Adrenal gland (tissue), 5 donors: ENCODE measurements around the gene MRC2.

Experiments
- POLR2A ChIP-seq, 2 donors: fragments of 450-650 bp; IDR thresholded peaks; one replicate each; pipeline ENCODE4 v1.6.1; 2017; ENCODE audit warnings: antibody characterized with exemption in 2 of 2, mild to moderate bottlenecking in 2 of 2, moderate library complexity in 1 of 2
- TF ChIP-seq, protein P1 (sequence below), 6 experiments: fragments of 450-650 bp in 4 of 6; fragments of 200-600 bp in 2 of 6; sonication (generic) in 1 of 6; IDR thresholded peaks; 1 replicate in 5 of 6; 2 replicates in 1 of 6; pipeline versions ENCODE4 v1.5.1 to v1.8.0; 2016 to 2021; ENCODE audit warnings: antibody characterized with exemption in 6 of 6, mild to moderate bottlenecking in 2 of 6, moderate library complexity in 1 of 6
- donor health status: DM: no; HTN: no; CAD: no.

GRCh38 chr17:62696726-62697490 lies 69.4 kb downstream of the MRC2 start:
- no peak for TF ChIP-seq POLR2A (IDR thresholded peaks at IDR 0.05)
- TF ChIP-seq, protein P1, sequence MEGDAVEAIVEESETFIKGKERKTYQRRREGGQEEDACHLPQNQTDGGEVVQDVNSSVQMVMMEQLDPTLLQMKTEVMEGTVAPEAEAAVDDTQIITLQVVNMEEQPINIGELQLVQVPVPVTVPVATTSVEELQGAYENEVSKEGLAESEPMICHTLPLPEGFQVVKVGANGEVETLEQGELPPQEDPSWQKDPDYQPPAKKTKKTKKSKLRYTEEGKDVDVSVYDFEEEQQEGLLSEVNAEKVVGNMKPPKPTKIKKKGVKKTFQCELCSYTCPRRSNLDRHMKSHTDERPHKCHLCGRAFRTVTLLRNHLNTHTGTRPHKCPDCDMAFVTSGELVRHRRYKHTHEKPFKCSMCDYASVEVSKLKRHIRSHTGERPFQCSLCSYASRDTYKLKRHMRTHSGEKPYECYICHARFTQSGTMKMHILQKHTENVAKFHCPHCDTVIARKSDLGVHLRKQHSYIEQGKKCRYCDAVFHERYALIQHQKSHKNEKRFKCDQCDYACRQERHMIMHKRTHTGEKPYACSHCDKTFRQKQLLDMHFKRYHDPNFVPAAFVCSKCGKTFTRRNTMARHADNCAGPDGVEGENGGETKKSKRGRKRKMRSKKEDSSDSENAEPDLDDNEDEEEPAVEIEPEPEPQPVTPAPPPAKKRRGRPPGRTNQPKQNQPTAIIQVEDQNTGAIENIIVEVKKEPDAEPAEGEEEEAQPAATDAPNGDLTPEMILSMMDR (IDR thresholded peaks at IDR 0.05), result no peak
